Measurements from ENCODE around the gene FAM136A. TPM values are rescaled to one million over a fixed set of nuclear protein-coding genes. Genes with fewer than 3 reads are reported as not detected.

Gene FAM136A
- total RNA-seq, 2 experiments from 2014 or later = 30.6 to 31.4 TPM

GRCh38 chr2:70330476-70330875 is 28.6 kb upstream of the FAM136A start:
- Mint-ChIP-seq H3K4me3 (no peak overlapping the region), H3K27ac (no peak overlapping the region), H3K27me3 (no peaks in the 10 kb centered on the region), H3K4me1 (ENCODE audit: low read depth) (no peaks in the 10 kb centered on the region), H3K9me3 (no peaks in the 10 kb centered on the region), H3K36me3 (ENCODE audit: low read depth) (no peaks in the 10 kb centered on the region)
- Histone ChIP-seq H3K4me1 (ENCODE audit: insufficient read depth, low read length) (no peaks in the 10 kb centered on the region), H3K36me3 (ENCODE audit: insufficient read depth, low read length) (no peaks in the 10 kb centered on the region), H3K9me3 (ENCODE audit: control insufficient read depth in 1 of 2, insufficient read depth in 1 of 2, low read length in 2 of 2) (no peaks in the 10 kb centered on the region), H3K4me3 (ENCODE audit: low read length) (no peak overlapping the region), H3K27me3 (ENCODE audit: control insufficient read depth in 1 of 2, insufficient read depth in 2 of 2, low read length in 2 of 2) (no peaks in the 10 kb centered on the region), H3K27ac (ENCODE audit: low read depth in 1 of 2, low read length in 2 of 2) (no peak overlapping the region)
- POLR2A ChIA-PET = no interaction called here
- CTCF ChIA-PET = no interaction called here
- DNase-seq (no peak), ATAC-seq (ENCODE audit: poor library complexity) (no peak)
- no peak for TF ChIP-seq CTCF (IDR thresholded peaks at IDR 0.05)
- intact Hi-C loops (cut with DNase I, micrococcal nuclease) = no loop called here

- H3K9me3 Mint-ChIP-seq = no peaks in the 10 kb centered on the region
- no peaks in the 10 kb centered on the region for H3K4me1 Mint-ChIP-seq (ENCODE audit: low read depth)
- H3K4me3 Mint-ChIP-seq = no peak overlapping the region
- TF ChIP-seq CTCF (IDR thresholded peaks at IDR 0.05) = no peak
- Histone ChIP-seq H3K4me3 (ENCODE audit: low read length) (no peak overlapping the region), H3K27ac (ENCODE audit: low read depth in 1 of 2, low read length in 2 of 2) (no peak overlapping the region), H3K36me3 (ENCODE audit: insufficient read depth, low read length) (no peaks in the 10 kb centered on the region), H3K4me1 (ENCODE audit: insufficient read depth, low read length) (no peaks in the 10 kb centered on the region), H3K9me3 (ENCODE audit: control insufficient read depth in 1 of 2, insufficient read depth in 1 of 2, low read length in 2 of 2) (no peaks in the 10 kb centered on the region), H3K27me3 (ENCODE audit: control insufficient read depth in 1 of 2, insufficient read depth in 2 of 2, low read length in 2 of 2) (no peaks in the 10 kb centered on the region)
- H3K27ac Mint-ChIP-seq = no peak overlapping the region
- DNase-seq = no peak
- intact Hi-C loops (cut with DNase I, micrococcal nuclease) = no loop called here
- no peak for ATAC-seq (ENCODE audit: poor library complexity)
- no peaks in the 10 kb centered on the region for H3K36me3 Mint-ChIP-seq (ENCODE audit: low read depth)
- CTCF ChIA-PET = no interaction called here
- POLR2A ChIA-PET = no interaction called here
- H3K27me3 Mint-ChIP-seq = no peaks in the 10 kb centered on the region
Measured at GRCh38 chr2:70328921-70329561, 27.2 kb upstream of the FAM136A start.

GRCh38 chr2:70325875-70326274 is 24.0 kb upstream of the FAM136A start:
- no peak for DNase-seq
- intact Hi-C loops (cut with DNase I, micrococcal nuclease) = no loop called here

More at GRCh38 chr2:70325875-70326274, 24.0 kb upstream of the FAM136A start:
- no peaks in the 10 kb centered on the region for H3K36me3 ChIP-seq (ENCODE audit: insufficient read depth, low read length)
- H3K27ac ChIP-seq (ENCODE audit: low read depth in 1 of 2, low read length in 2 of 2) = no peak overlapping the region
- Mint-ChIP-seq H3K27ac (no peak overlapping the region), H3K36me3 (ENCODE audit: low read depth) (no peaks in the 10 kb centered on the region), H3K9me3 (no peaks in the 10 kb centered on the region), H3K4me1 (ENCODE audit: low read depth) (no peaks in the 10 kb centered on the region), H3K4me3 (no peak overlapping the region), H3K27me3 (peaks cover 5% of the 10 kb centered on the region)
- TF ChIP-seq CTCF (IDR thresholded peaks at IDR 0.05) = no peak
- POLR2A ChIA-PET = no interaction called here
- no peak overlapping the region for H3K4me3 ChIP-seq (ENCODE audit: low read length)
- no peak for ATAC-seq (ENCODE audit: poor library complexity)
- CTCF ChIA-PET = no interaction called here
- H3K9me3 ChIP-seq (ENCODE audit: control insufficient read depth in 1 of 2, insufficient read depth in 1 of 2, low read length in 2 of 2) = no peaks in the 10 kb centered on the region
- no peaks in the 10 kb centered on the region for H3K27me3 ChIP-seq (ENCODE audit: control insufficient read depth in 1 of 2, insufficient read depth in 2 of 2, low read length in 2 of 2)
- no peaks in the 10 kb centered on the region for H3K4me1 ChIP-seq (ENCODE audit: insufficient read depth, low read length)

All from CD4-positive, alpha-beta T cell (primary cell).